GM19438 (cell line): ENCODE results near the gene FAM219A.
A peak's percentile ranks its signal among the peaks of the same experiment; 100 is the strongest.

Experiments
- ATAC-seq: cut with Tn5 transposase; IDR thresholded peaks from one replicate; pipeline ENCODE4 v1.9.1; 2021; ENCODE audit warnings: low read depth; ENCODE audit not compliant: unreplicated experiment

Gene FAM219A

DNA sequence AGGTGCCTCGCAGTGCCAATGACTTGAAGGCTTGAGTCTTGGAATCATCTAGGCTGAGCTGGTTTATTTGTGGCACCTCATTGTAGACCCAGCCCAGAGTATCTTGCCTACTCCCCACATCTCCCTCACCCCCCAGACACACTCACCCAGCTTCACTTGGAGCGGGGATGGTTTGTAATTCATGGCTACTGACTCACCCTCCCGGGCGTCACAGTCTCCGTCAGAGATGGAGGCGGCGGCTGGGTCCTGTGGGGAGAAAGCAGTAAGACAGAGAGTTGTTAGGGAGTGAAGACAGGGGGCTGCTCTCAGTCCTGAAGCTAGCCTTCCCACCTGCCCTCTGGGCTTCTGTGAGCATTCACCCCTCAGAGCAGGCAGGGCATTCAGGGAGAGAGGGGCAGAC is 52.7 kb downstream of the FAM219A start:
- ATAC-seq: no peak

- ATAC-seq: no peak
Measured at GRCh38 chr9:34403554-34404380, 54.6 kb downstream of the FAM219A start.

GRCh38 chr9:34400686-34401602 is 57.4 kb downstream of the FAM219A start:
- ATAC-seq: no peak

DNA sequence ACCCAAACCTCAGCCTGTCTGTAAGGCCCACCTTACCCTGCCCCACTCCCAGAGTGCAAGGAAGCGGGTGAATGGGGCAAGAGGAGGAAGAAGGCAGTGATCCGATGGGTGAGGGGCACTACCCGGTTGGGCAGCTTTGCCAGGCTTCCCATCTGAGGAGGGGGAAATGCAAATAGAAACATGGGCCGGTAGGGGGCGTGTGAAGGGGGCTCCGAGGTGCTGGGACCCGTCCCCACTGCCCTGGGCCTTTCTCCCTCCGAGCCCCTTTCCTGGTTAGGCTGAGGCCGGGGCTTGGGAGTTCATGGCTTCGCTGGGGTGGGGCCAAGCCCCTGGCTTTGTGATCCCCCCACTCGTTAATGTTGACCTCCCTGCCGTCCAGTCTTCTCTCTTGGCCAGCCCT is 58.1 kb downstream of the FAM219A start:
- ATAC-seq: no peak

GRCh38 chr9:34399729-34400128 is 58.6 kb downstream of the FAM219A start:
- ATAC-seq: no peak

DNA sequence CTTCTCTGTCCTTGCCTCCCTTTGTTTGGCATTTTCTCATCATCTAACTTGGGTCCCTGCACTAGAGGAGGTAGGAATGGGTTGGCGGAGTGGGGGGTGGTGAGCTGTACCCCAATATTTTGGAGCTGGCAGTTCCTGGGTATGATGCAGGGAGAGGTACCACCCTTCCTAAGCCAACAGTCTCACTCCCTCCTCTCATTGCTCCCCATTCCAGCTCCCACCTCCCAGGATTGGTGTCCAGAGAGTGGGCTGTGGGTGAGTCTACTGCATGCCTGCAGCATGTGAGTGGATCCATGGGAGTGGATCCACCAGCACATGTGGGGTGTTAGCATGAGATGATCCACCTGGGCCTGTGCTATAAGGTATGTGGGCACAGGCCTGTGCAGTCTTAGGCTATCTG is 59.5 kb downstream of the FAM219A start:
- no peak for ATAC-seq

DNA sequence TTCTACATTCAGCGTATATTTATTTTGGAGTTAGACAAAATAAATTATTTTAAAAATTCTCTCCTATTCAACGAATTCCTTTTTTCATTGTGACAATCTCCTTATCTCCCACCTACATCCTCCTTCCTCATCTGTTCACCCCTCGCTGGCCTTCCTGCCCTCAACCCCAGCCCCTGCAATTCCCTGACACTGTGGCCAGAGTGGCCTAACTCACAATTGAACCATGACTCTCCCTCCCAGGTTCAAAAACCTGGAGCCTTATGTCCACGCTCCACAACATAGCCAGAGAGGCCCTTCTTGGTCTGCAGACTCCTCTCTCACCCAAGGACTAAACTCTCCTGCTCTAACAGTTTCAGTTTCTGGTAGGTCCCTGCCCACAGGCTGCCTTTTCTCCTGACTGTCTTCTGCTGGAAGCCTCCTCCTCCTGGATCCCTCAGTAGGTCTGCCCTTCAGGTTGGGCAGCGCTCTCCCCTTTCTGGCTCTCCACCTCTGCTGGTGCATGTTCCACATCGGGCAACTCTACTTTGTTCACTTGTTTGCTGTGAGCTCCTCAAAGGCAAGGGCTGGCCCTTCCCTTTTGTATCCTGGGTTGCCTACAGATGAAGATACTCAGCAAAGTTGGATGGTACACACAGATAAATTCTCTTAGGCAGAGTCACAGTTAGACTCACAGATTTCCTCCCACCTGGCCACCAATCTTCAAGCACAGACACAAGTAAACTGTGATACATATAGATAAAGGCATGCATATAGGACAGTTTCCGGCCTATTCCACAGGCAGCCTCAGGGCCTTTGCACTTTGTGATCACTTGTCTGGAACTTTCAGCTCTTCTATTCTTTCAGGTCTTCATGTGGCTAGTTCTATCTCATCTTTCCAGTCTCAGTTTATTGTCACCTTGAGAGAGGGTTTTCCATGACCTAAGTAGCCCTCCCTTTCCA is 61.8 kb downstream of the FAM219A start:
- ATAC-seq: no peak

DNA sequence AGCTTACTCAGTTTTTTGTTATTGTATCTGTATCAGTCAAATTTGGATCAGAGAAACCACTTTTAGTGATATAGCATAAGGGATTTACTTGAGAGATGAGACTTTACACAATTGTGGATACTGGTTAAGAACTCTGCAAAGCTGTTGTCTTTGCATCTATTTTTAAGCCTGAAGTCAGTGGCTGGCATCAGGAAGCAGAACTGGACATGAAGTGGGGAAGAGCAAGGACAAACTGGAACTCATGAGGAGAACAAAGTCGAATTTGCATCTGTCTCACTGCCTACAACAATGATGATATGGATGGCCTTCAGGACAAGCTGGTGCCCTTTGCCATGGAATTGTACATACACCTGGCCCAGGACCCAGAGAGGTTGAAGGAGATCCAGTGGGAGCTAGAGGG is 65.9 kb downstream of the FAM219A start:
- no peak for ATAC-seq

GRCh38 chr9:34387239-34387638 is 71.1 kb downstream of the FAM219A start:
- no peak for ATAC-seq

- no peak for ATAC-seq
Measured at GRCh38 chr9:34386656-34387055, 71.7 kb downstream of the FAM219A start.

DNA sequence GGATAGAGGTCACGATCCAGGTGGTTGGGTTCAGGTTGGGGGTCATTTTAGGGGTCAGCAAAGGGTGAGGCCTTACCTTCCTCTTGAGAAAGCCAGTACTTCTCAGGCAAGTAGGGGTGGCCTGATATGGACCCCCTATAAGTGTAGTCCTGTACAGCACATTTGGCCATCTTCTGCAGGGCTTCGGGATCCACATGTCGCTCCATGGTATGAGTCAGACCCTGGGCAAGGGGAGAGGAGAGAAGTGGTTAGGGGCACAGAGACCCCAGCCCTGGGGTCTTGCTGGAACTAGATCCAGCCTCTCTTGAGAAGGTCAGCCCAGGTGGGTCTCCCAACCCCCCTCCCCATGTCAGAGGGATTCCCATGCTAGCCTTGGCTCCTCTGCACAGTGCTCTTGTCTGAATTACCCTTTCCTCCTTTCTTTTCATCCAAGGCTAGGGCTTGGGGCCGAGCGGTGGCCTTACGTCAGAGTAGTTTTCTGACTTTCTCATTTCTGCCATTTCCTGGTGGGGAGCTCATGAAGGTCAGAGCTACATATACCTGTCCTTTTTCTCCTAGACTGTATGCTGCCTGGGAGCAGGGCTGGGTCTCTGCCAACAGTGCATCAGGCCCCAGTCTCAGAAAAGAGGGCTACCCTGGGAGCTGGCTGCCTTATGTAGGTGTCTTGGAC is 72.7 kb downstream of the FAM219A start:
- no peak for ATAC-seq

GRCh38 chr9:34384368-34385165 is 73.8 kb downstream of the FAM219A start:
- no peak for ATAC-seq

GRCh38 chr9:34383904-34384303 is 74.5 kb downstream of the FAM219A start:
- ATAC-seq: no peak

DNA sequence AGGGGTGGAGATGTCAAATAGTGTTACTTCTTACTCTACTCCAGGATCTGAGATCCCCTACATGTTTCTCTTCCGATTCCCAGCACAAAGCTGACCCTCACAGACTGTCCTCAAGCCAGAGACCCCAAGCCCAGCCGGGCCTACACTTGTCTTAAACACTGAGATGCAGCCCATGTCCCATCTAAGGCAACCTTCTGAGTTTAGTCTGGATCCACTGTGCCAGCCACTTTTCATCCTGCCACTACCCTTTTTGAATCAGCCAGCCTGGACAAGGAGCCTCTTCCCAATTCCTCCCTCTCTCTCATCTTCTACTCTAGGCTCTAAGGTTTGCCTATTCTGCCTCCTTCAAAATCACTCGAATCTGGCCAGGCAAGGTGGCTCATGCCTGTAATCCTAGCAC is 75.5 kb downstream of the FAM219A start:
- no peak for ATAC-seq

DNA sequence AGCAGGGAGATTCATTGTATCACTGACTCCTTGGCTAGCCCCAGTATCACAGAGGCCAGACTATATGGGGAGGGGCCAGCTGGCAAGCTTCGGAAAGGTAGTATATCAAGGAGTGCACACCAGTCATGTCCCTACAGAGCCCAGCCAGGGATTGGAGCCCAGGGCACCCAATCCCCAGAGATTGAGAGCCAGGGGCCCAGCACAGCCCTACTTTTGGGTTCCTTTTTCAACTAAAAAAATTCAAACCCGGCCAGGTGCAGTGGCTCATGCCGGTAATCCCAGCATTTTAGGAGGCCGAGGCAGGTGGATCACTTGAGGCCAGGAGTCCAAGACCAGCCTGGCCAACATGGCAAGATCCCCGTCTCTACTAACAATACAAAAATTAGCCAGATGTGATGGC is 76.3 kb downstream of the FAM219A start:
- ATAC-seq: no peak

- no peak for ATAC-seq
Measured at GRCh38 chr9:34381323-34381722, 77.0 kb downstream of the FAM219A start.

- ATAC-seq: peak; percentile 33
Measured at GRCh38 chr9:34380511-34381315, 77.7 kb downstream of the FAM219A start.

- ATAC-seq: no peak
Measured at GRCh38 chr9:34380034-34380510, 78.3 kb downstream of the FAM219A start.
